ENCODE measurements around the gene ME3.

- TF ChIP-seq CTCF (IDR thresholded peaks at IDR 0.05) (no peak), EZH2 (IDR thresholded peaks at IDR 0.05; ENCODE audit: borderline replicate concordance, insufficient read depth, low read depth, low read length, poor library complexity, severe bottlenecking) (no peak)
Measured at GRCh38 chr11:86431258-86431657, 241.2 kb downstream of the ME3 start.
